ENCODE measurements around the gene GART.

GART gene

GRCh38 chr21:33487996-33488395, 53.9 kb downstream of the GART start:
- TF ChIP-seq CTCF (IDR thresholded peaks at IDR 0.05; ENCODE audit: insufficient read depth, low read depth, low read length, missing control alignments) = no peak
- no peak overlapping the region for H3K4me3 ChIP-seq (ENCODE audit: low read depth, low read length)
- DNase-seq (ENCODE audit: low read depth) = no peak

- DNase-seq (ENCODE audit: low read depth) = peak; percentile 3
- no peak overlapping the region for H3K4me3 ChIP-seq (ENCODE audit: low read depth, low read length)
- TF ChIP-seq CTCF (IDR thresholded peaks at IDR 0.05; ENCODE audit: insufficient read depth, low read depth, low read length, missing control alignments) = no peak
These were observed 60.5 kb downstream of the GART start for GRCh38 chr21:33481314-33481943.

GRCh38 chr21:33480481-33481103, 61.3 kb downstream of the GART start:
- DNase-seq (ENCODE audit: low read depth) = no peak
- peak overlapping the region; percentile 55 for H3K4me3 ChIP-seq (ENCODE audit: low read depth, low read length)
- TF ChIP-seq CTCF (IDR thresholded peaks at IDR 0.05; ENCODE audit: insufficient read depth, low read depth, low read length, missing control alignments) = no peak

GRCh38 chr21:33479679-33480480, 62.0 kb downstream of the GART start, which contains the start of gene TMEM50B:
TSS of gene TMEM50B (minus strand) at chr21:33479974. CDS start at chr21:33468885, 11,089 bp downstream.
- H3K4me3 ChIP-seq (ENCODE audit: low read depth, low read length) = peak within 1 kb of the TSS; percentile 72
- DNase-seq (ENCODE audit: low read depth) = peak; percentile 98
- peak; percentile 18 for TF ChIP-seq CTCF (IDR thresholded peaks at IDR 0.05; ENCODE audit: insufficient read depth, low read depth, low read length, missing control alignments)

- H3K4me3 ChIP-seq (ENCODE audit: low read depth, low read length) = peak overlapping the region; percentile 72
- peak; percentile 67 for DNase-seq (ENCODE audit: low read depth)
- peak; percentile 23 for TF ChIP-seq CTCF (IDR thresholded peaks at IDR 0.05; ENCODE audit: insufficient read depth, low read depth, low read length, missing control alignments)
These were observed 62.8 kb downstream of the GART start for GRCh38 chr21:33478935-33479678.

GRCh38 chr21:33478182-33478581, 63.7 kb downstream of the GART start:
- TF ChIP-seq CTCF (IDR thresholded peaks at IDR 0.05; ENCODE audit: insufficient read depth, low read depth, low read length, missing control alignments) = no peak
- no peak for DNase-seq (ENCODE audit: low read depth)
- peak overlapping the region; percentile 72 for H3K4me3 ChIP-seq (ENCODE audit: low read depth, low read length)

Measured in GM12865 (cell line).